Peyer's patch (tissue), 4 donors: ENCODE results near the gene NKTR. TPM values are rescaled to one million over a fixed set of nuclear protein-coding genes. Genes with fewer than 3 reads are reported as not detected.
A peak's percentile ranks its signal among the peaks of the same experiment; 100 is the strongest.
"Not testable (repeated sequence)": the region's sequence is repeated elsewhere in the genome, so short reads cannot be mapped to it uniquely, and the experiment has no call there.

Source experiments
- DNase-seq, 3 donors: peaks; one replicate each; pipeline ENCODE4 v3.0.0-alpha.2; 2017 to 2019
- H3K27ac ChIP-seq, 4 donors: fragments of 200-600 bp; sonication (generic); one replicate each; pipeline ENCODE4 v1.5.1; 2016 to 2019
- H3K27me3 ChIP-seq, 2 donors: fragments of 200-600 bp; sonication (generic); one replicate each; pipeline ENCODE4 v1.5.1; 2019
- H3K36me3 ChIP-seq, 3 donors: fragments of 200-600 bp; sonication (generic); one replicate each; pipeline ENCODE4 v1.5.1; 2016 to 2019
- H3K4me1 ChIP-seq, 4 donors: fragments of 200-600 bp; sonication (generic); one replicate each; pipeline ENCODE4 v1.5.1; 2016 to 2019
- H3K4me3 ChIP-seq, 4 donors: fragments of 200-600 bp; sonication (generic); 1 replicate in 3 of 4; 2 replicates in 1 of 4; pipeline ENCODE4 v1.5.1; 2016 to 2019; ENCODE audit warnings: mild to moderate bottlenecking in 1 of 4
- H3K9me3 ChIP-seq, 4 donors: fragments of 200-600 bp; sonication (generic); one replicate each; pipeline ENCODE4 v1.5.1; 2016 to 2019; ENCODE audit warnings: mild to moderate bottlenecking in 1 of 4
- CTCF ChIP-seq, 6 experiments: fragments of 450-650 bp in 4 of 6; fragments of 200-600 bp in 2 of 6; sonication (generic) in 1 of 6; IDR thresholded peaks; one replicate each; pipeline ENCODE4 v1.5.1; 2017 to 2019; ENCODE audit warnings: antibody characterized with exemption in 6 of 6, mild to moderate bottlenecking in 3 of 6, moderate library complexity in 1 of 6
- POLR2A ChIP-seq, 2 donors: fragments of 450-650 bp; IDR thresholded peaks; one replicate each; pipeline ENCODE4 v1.5.1; 2017; ENCODE audit warnings: antibody characterized with exemption in 2 of 2, mild to moderate bottlenecking in 2 of 2, moderate library complexity in 2 of 2
- total RNA-seq, 4 donors: library from RNA; depleted of rRNA; stranded (reverse); fragments of >200 nt; gene quantifications; one replicate each; pipeline ENCODE4 v1.1.0, GENCODE V29; 2016

The NKTR gene
- 100 to 1,000 TPM; 118 to 386 (median 187) TPM for total RNA-seq

GRCh38 chr3:42600111-42600957, at the start of gene NKTR:
Gene NKTR, plus strand, starts transcription at chr3:42600686. Its CDS starts 321 bp downstream, at chr3:42601007.
- TF ChIP-seq POLR2A (IDR thresholded peaks at IDR 0.05) (peak; percentile 66 to 83), CTCF (IDR thresholded peaks at IDR 0.05) (peak in 2 of 6 experiments; percentile 16 to 20)
- peak; percentile 99 for DNase-seq

GRCh38 chr3:42552830-42553229, 47.7 kb upstream of the NKTR start:
- Histone ChIP-seq H3K27me3 (no peaks in the 10 kb centered on the region), H3K9me3 (no peaks in the 10 kb centered on the region), H3K4me3 (no peak overlapping the region), H3K36me3 (peaks cover 0 to 64% (median 0%) of the 10 kb centered on the region in 3 donors), H3K4me1 (no peaks in the 10 kb centered on the region), H3K27ac (no peak overlapping the region)
- DNase-seq, result no peak
- TF ChIP-seq POLR2A (IDR thresholded peaks at IDR 0.05) (no peak), CTCF (IDR thresholded peaks at IDR 0.05) (no peak)

More at GRCh38 chr3:42600111-42600957, at the start of gene NKTR:
- Histone ChIP-seq H3K27me3 (no peaks in the 10 kb centered on the region), H3K9me3 (no peaks in the 10 kb centered on the region), H3K36me3 (peaks cover 0 to 3% (median 0%) of the 10 kb centered on the region in 3 donors), H3K27ac (peak within 1 kb of the TSS; percentile 93 to 99 (median 96)), H3K4me1 (peaks cover 0 to 18% (median 4%) of the 10 kb centered on the region in 4 donors), H3K4me3 (peak within 1 kb of the TSS; percentile 69 to 94 (median 90))

- H3K4me1 ChIP-seq, result no peaks in the 10 kb centered on the region
- no peaks in the 10 kb centered on the region for H3K9me3 ChIP-seq
- peak in 2 of 3 donors; percentile 53 to 77 for DNase-seq
- H3K4me3 ChIP-seq, result no peak overlapping the region
- TF ChIP-seq CTCF (IDR thresholded peaks at IDR 0.05) (no peak), POLR2A (IDR thresholded peaks at IDR 0.05) (no peak)
- no peaks in the 10 kb centered on the region for H3K27me3 ChIP-seq
- H3K36me3 ChIP-seq, result peaks cover 0 to 85% (median 0%) of the 10 kb centered on the region in 3 donors
- peak overlapping the region in 3 of 4 donors; percentile 11 to 60 (median 59) for H3K27ac ChIP-seq
Observed at GRCh38 chr3:42556089-42556632, 44.3 kb upstream of the NKTR start.

GRCh38 chr3:42556817-42557216, 43.7 kb upstream of the NKTR start:
- H3K27me3 ChIP-seq, H3K4me3 ChIP-seq, DNase-seq, H3K4me1 ChIP-seq, H3K9me3 ChIP-seq: not testable (repeated sequence)
- H3K27ac ChIP-seq, result peak overlapping the region; percentile 11 to 60 (median 54)
- peaks cover 0 to 88% (median 0%) of the 10 kb centered on the region in 3 donors for H3K36me3 ChIP-seq

GRCh38 chr3:42557854-42558253, 42.6 kb upstream of the NKTR start:
- TF ChIP-seq POLR2A (IDR thresholded peaks at IDR 0.05), result no peak
- peak in 4 of 6 experiments; percentile 29 to 52 (median 36) for TF ChIP-seq CTCF (IDR thresholded peaks at IDR 0.05)
- Histone ChIP-seq H3K27me3 (no peaks in the 10 kb centered on the region), H3K4me1 (no peaks in the 10 kb centered on the region), H3K36me3 (peaks cover 0 to 87% (median 0%) of the 10 kb centered on the region in 3 donors), H3K9me3 (no peaks in the 10 kb centered on the region), H3K4me3 (no peak overlapping the region), H3K27ac (no peak overlapping the region)
- DNase-seq, result peak in 2 of 3 donors; percentile 34 to 69
